WTC11 (cell line): ENCODE data around the gene CHTOP.

ENCODE experiments used
- ATF3 ChIP-seq: sonication (generic); formaldehyde crosslinking; conservative IDR thresholded peaks from 2 replicates; pipeline ENCODE4 v1.8.1; 2022; ENCODE audit warnings: mild to moderate bottlenecking, missing genetic modification reagents
- CDX4 ChIP-seq: fragments of 250-450 bp; sonication (Bioruptor Pico); IDR thresholded peaks from 2 replicates; pipeline ENCODE4 v1.9.0; 2021; ENCODE audit warnings: moderate library complexity, mild to moderate bottlenecking, inconsistent platforms, borderline replicate concordance
- CTCF ChIP-seq: fragments of 200-600 bp; IDR thresholded peaks from 2 replicates; pipeline ENCODE4 v1.8.0; 2022; ENCODE audit warnings: antibody characterized with exemption
- EMX1 ChIP-seq: fragments of 250-450 bp; sonication (Bioruptor Pico); IDR thresholded peaks from 2 replicates; pipeline ENCODE4 v1.8.0; 2021; ENCODE audit warnings: mild to moderate bottlenecking
- ERG ChIP-seq: fragments of 250-450 bp; sonication (Bioruptor Pico); IDR thresholded peaks from 2 replicates; pipeline ENCODE4 v1.8.0; 2021; ENCODE audit warnings: mild to moderate bottlenecking
- FOXP1 ChIP-seq: sonication (generic); formaldehyde crosslinking; IDR thresholded peaks from 2 replicates; pipeline ENCODE4 v1.8.0; 2022; ENCODE audit warnings: missing genetic modification reagents, mild to moderate bottlenecking, moderate library complexity, borderline replicate concordance
- IRF1 ChIP-seq: sonication (generic); formaldehyde crosslinking; IDR thresholded peaks from 2 replicates; pipeline ENCODE4 v1.8.0; 2023; ENCODE audit warnings: missing genetic modification reagents
- JUN ChIP-seq: sonication (generic); formaldehyde crosslinking; IDR thresholded peaks from 2 replicates; pipeline ENCODE4 v1.8.0; 2023; ENCODE audit warnings: mild to moderate bottlenecking, missing genetic modification reagents
- MAX ChIP-seq: sonication (generic); formaldehyde crosslinking; IDR thresholded peaks from 2 replicates; pipeline ENCODE4 v1.8.0; 2022; ENCODE audit warnings: mild to moderate bottlenecking, missing genetic modification reagents
- TP53 ChIP-seq: sonication (generic); formaldehyde crosslinking; IDR thresholded peaks from 2 replicates; pipeline ENCODE4 v1.8.1; 2023; ENCODE audit warnings: mild to moderate bottlenecking, missing genetic modification reagents
- USF1 ChIP-seq: sonication (generic); formaldehyde crosslinking; IDR thresholded peaks from 2 replicates; pipeline ENCODE4 v1.8.0; 2022; ENCODE audit warnings: mild to moderate bottlenecking, missing genetic modification reagents
- USF2 ChIP-seq: sonication (generic); formaldehyde crosslinking; IDR thresholded peaks from 2 replicates; pipeline ENCODE4 v1.8.1; 2023; ENCODE audit warnings: mild to moderate bottlenecking, missing genetic modification reagents, moderate library complexity
- ZBTB43 ChIP-seq: sonication (generic); formaldehyde crosslinking; IDR thresholded peaks from 2 replicates; pipeline ENCODE4 v1.8.1; 2023; ENCODE audit warnings: mild to moderate bottlenecking, missing genetic modification reagents
- ZNF219 ChIP-seq: sonication (generic); formaldehyde crosslinking; IDR thresholded peaks from 2 replicates; pipeline ENCODE4 v1.8.0; 2023; ENCODE audit warnings: missing genetic modification reagents, mild to moderate bottlenecking, borderline replicate concordance

- TF ChIP-seq IRF1 (CRISPR knock-in tag) (no peak), CDX4 (no peak), CTCF (no peak), EMX1 (CRISPR knock-in tag) (no peak), MAX (CRISPR knock-in tag) (no peak), ZNF219 (CRISPR knock-in tag) (no peak), ZBTB43 (CRISPR knock-in tag) (no peak), JUN (CRISPR knock-in tag) (no peak), USF1 (CRISPR knock-in tag) (no peak), USF2 (no peak), FOXP1 (no peak), ERG (CRISPR knock-in tag) (no peak), TP53 (no peak), ATF3 (no peak)
Observed at GRCh38 chr1:153598309-153599172, 35.3 kb upstream of the CHTOP start.
